ENCODE results near the gene CDH13. TPM values are rescaled to one million over a fixed set of nuclear protein-coding genes. Genes with fewer than 3 reads are reported as not detected.

CDH13 gene
- total RNA-seq, 1 experiment from 2014 or later: 66.0 TPM

- DNase-seq (ENCODE audit: low read depth): peak; percentile 37
Observed at GRCh38 chr16:83470416-83470815, 843.6 kb downstream of the CDH13 start.

- DNase-seq (ENCODE audit: low read depth): no peak
Observed at GRCh38 chr16:83472776-83473501, 846.2 kb downstream of the CDH13 start.

- DNase-seq (ENCODE audit: low read depth): no peak
Observed at GRCh38 chr16:83473926-83474650, 847.3 kb downstream of the CDH13 start.

- peak; percentile 7 for DNase-seq (ENCODE audit: low read depth)
Observed at GRCh38 chr16:83475108-83475507, 848.3 kb downstream of the CDH13 start.

GRCh38 chr16:83481589-83481988 is 854.8 kb downstream of the CDH13 start:
- DNase-seq (ENCODE audit: low read depth): no peak

GRCh38 chr16:83482545-83483162 is 855.9 kb downstream of the CDH13 start:
- DNase-seq (ENCODE audit: low read depth): no peak

- DNase-seq (ENCODE audit: low read depth): no peak
Observed at GRCh38 chr16:83490073-83490472, 863.3 kb downstream of the CDH13 start.

- no peak for DNase-seq (ENCODE audit: low read depth)
Observed at GRCh38 chr16:83494459-83494858, 867.7 kb downstream of the CDH13 start.

GRCh38 chr16:83501481-83501880 is 874.7 kb downstream of the CDH13 start:
- DNase-seq (ENCODE audit: low read depth): no peak

GRCh38 chr16:83508295-83508694 is 881.5 kb downstream of the CDH13 start:
- DNase-seq (ENCODE audit: low read depth): no peak

GRCh38 chr16:83509316-83509715 is 882.5 kb downstream of the CDH13 start:
- no peak for DNase-seq (ENCODE audit: low read depth)

- no peak for DNase-seq (ENCODE audit: low read depth)
Observed at GRCh38 chr16:83510906-83511305, 884.1 kb downstream of the CDH13 start.

GRCh38 chr16:83513008-83513755 is 886.4 kb downstream of the CDH13 start:
- DNase-seq (ENCODE audit: low read depth): peak; percentile 89

- DNase-seq (ENCODE audit: low read depth): no peak
Observed at GRCh38 chr16:83515395-83515794, 888.6 kb downstream of the CDH13 start.

- DNase-seq (ENCODE audit: low read depth): no peak
Observed at GRCh38 chr16:83516931-83517330, 890.2 kb downstream of the CDH13 start.

- DNase-seq (ENCODE audit: low read depth): peak; percentile 27
Observed at GRCh38 chr16:83517398-83517797, 890.6 kb downstream of the CDH13 start.

- no peak for DNase-seq (ENCODE audit: low read depth)
Observed at GRCh38 chr16:83520596-83520995, 893.8 kb downstream of the CDH13 start.

GRCh38 chr16:83530293-83530692 is 903.5 kb downstream of the CDH13 start:
- DNase-seq (ENCODE audit: low read depth): no peak

- no peak for DNase-seq (ENCODE audit: low read depth)
Observed at GRCh38 chr16:83532634-83533033, 905.9 kb downstream of the CDH13 start.

GRCh38 chr16:83533193-83533592 is 906.4 kb downstream of the CDH13 start:
- DNase-seq (ENCODE audit: low read depth): peak; percentile 93

- DNase-seq (ENCODE audit: low read depth): no peak
Observed at GRCh38 chr16:83538707-83539106, 911.9 kb downstream of the CDH13 start.

Measured in HT1080 (cell line).